NCI-H526 (cell line): ENCODE data around the gene TBX5.

ENCODE experiments used
- DNase-seq, 2 experiments: peaks; one replicate each; lab custom pipeline; 2025; lab: John Stamatoyannopoulos, UW

The TBX5 gene

DNA sequence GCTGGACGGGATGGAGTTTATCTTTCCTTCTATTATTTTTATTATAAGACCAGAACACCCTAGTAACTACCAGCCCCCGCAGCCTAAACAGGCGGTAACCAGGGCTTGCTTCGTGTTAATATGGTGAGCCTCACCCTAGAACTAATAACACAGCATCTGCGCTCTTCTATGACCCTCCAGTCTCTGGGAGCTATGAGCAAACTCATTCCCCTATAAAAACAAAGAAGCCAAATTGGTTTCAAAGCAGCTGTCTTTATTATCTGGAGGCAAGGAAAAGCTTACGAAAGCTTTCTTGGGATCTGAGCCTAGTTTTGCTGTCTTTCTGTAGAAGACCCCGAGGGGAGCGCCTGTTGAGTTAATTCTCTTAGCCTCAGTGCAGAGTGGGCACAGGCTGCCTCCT, 85.0 kb downstream of the TBX5 start:
- DNase-seq: no peak

DNA sequence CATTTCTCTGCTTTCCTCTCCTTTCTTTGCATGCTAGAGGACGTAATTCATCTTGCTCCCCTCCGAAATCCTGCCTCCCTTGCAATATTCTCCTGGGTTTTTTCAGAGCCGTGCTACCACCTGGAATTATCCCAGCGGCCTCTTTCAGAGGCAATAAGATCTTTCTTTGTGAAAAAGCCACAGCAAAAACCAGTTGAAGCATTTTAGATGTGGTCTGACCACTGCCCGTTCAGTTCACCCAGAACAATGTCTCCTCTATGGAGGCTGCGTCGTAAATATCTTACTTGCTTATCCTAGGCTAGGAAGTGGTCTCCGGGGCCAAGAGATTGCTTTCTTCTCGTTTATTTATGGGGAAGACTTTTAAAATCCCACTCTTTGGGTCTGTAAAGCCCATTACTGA, 85.8 kb downstream of the TBX5 start:
- no peak for DNase-seq

DNA sequence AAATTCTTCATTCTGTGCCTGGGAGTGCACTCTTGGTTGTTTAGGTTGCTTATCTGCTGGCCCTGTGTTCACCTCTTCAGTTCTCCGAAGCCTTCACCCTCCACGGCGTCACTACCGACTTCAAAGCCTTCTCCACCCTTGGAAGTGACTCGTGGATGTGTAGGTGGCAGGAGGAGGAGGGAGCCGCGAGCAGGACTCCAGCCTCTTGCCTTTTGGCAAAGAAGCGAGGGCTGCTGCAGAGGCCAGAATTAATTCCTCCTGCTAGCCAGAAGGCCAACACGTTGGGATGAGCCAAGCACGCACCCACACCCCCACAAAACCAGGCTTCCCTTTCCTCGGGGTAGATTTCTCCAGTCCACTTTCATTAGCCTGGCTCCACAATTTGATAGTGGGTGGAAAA, 86.5 kb downstream of the TBX5 start:
- DNase-seq: no peak

DNA sequence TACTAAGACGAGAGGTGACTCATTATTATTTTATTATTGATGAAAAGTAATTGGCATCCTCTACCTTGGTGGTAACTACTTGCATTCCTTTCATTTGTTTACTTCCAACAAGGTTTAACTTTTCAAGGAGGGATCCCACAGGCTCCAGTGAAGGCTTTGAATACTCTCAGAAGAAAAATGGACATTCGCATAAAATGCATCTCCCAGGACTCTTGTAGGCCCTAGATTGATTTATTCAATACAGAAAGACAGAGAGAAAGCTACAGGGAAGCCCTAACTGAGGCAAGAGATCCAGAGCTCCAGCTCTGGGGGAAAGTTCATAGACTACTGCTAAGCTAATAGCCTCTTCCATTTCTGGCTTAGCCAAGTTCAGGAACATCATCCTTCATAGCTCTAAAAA, 87.0 kb downstream of the TBX5 start:
- no peak for DNase-seq

DNA sequence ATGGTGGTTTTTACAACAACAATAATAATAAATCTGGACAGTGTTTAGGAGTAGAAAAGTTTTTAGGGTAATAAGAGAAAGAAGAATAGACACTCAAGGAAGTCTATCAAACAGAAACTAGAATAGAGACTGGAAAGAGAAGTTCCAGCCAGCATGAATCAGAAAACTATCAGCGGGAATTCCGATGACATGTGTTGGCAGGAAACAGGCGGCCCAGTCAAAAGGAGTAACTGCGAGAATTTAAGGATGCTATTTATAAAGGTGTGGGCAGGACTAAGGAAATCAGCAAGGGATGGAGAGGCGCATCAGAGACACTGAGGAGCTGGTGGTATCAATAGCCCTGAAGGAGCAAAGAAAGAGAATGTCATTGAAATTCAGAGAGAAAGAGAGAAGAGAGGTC, 89.9 kb downstream of the TBX5 start:
- DNase-seq: no peak

DNA sequence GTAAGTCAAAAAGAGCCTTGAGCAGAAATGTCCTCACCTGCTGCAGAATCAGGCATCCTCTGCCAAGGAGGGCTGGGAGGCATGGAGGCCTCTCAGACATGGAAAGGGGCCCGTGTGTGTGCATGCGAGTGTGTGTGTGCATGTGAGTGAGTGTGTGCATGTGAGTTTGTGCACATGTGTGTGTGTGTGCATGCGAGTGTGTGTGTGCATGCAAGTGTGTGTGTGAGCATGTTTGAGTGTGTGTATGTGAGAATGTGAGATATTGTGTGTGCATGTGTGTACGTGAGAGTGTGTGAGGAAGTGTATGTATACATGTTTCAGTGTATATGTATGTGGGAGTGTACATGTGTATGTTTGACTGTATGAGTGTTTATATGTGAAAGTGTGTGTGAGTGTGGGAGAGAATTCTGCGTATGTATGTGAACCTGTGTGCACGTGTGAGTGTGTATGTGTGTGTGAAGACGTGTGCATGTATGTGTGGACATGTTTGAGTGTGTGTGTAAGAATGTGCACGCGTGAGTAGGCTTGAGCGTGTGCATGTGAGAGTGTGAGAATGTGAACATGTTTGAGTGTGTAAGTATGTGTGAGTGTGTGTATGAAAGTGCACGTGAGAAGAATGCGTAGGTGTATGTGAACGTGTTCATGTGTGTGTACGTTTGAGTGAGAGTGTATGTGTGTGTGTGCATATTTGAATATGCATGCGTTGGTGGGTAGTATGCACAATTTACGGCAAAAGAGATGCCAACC, 90.8 kb downstream of the TBX5 start:
- DNase-seq: no peak

DNA sequence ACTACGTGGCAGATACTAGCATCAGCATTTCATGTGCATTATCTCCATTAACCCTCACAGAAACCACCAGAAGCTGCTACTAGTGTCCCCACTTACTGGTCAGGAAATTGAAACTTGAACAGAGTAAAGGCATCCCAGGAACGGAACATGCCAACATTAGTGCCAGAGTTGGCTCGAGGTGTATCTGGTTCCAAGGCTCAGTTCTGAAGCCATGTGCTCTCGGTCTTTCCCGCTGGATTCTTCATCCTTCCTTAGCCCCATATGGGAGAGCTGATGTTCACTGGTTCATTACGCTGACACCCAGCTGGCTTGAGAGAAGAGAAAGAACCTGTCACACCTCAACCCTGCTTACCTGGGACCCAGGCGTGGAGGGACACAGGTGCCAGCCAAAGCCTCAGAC, 91.5 kb downstream of the TBX5 start:
- DNase-seq: no peak

DNA sequence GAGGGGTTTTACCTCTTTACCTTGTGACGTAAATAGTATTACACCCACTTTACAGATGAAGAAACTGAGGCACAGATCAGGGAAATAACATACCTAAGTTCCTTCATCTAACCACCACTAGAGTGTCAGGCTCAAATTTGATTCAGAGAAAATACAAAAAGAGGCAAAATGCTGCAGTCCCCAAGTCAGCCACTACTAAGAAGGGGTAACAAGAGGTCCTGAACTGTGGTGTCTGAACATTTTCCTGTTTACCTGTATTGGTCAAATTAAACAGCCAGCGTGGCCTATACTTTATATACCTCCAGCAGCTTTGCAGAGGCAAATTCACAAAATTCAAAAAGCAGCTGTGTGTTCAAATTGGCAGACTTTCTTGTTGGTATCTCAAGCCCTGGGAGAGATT, 92.0 kb downstream of the TBX5 start:
- DNase-seq: no peak

DNA sequence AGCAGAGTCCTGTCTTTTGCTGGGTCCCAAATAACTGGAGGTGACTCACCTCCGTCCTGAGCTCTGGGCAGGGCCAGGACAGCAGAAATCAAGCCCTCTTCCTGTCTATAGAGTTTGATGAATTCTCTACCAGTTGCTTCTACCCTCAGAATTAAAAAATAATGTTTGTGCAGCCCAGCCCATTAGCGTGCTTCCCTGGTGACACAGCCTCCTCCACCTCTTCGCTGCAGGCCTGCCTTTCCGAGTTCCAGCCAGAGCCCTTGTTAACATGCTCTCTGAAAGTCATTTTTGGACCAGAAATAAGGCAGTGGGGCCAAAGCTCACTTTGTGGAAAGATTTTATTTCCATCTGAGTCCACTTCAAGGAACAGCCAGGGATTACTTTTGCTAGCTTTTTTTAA, 94.0 kb downstream of the TBX5 start:
- DNase-seq: no peak

DNA sequence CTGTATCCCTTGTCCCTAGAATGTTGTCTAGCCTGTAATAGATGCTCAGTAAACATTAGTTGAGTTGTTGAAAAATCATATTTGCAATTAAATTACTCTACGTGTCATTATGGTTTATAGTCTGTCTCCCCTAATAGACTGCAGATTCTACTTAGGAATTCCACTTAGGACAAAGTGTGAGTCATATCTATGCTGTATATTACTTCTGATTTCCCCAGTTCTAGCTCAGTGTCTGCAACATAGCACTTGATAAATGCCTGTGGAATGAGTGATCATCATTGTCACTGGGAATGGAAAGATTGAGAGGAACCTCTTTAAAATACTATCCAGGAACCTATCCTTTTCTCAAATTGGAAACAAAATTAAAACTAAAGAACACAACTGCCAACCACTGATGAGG, 99.3 kb downstream of the TBX5 start:
- DNase-seq: no peak

DNA sequence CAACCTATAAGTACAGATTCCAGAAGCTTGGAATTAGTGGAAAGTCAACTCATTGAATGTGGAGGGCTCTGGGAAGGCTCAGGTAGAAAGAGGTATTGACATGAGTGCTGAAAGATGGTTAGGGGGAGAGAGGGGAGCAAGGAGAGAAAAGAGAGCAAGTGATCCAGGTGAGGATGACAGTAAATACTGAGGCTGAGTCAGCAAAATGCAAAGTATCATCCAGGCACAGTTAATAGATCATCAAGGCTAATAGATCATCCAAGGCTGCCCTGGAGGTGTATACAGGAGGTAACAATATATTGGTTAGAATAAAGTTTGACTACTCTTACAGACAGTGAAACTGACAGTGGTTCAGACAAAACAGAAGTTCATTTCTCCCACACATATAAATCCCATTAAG, 100.5 kb downstream of the TBX5 start:
- DNase-seq: no peak
